Posterior cingulate gyrus (tissue), 11 donors: Measurements from ENCODE around the gene ZNF524.

Experiments used
- DNase-seq, 10 donors: peaks; one replicate each; pipeline versions ENCODE4 v3.0.0 to v3.0.0-alpha.2; 2020 to 2021; ENCODE audit warnings: mixed read lengths in 3 of 10
- intact Hi-C: fragments of 100-400 bp; cut with DNase I; formaldehyde crosslinking; loops from one replicate; pipeline ENCODE4 v1.15.1; 2023

ZNF524 gene

GRCh38 chr19:55599468-55599841, 633 bp upstream of the ZNF524 start, which contains the start of gene FIZ1:
FIZ1 (minus strand) TSS chr19:55599517; CDS start chr19:55597865, 1,652 bp downstream.
- intact Hi-C loops = no loop called here
- DNase-seq = peak; percentile 97 to 100 (median 98)

- intact Hi-C loops = no loop called here
- DNase-seq = no peak
These were observed 557 bp downstream of the ZNF524 start for GRCh38 chr19:55600662-55601028.

GRCh38 chr19:55601084-55601483, 996 bp downstream of the ZNF524 start:
- intact Hi-C loops = no loop called here
- no peak for DNase-seq

GRCh38 chr19:55602104-55603001, 2.3 kb downstream of the ZNF524 start:
- intact Hi-C loops = no loop called here
- DNase-seq = peak in 1 of 10 donors; percentile 80

DNA sequence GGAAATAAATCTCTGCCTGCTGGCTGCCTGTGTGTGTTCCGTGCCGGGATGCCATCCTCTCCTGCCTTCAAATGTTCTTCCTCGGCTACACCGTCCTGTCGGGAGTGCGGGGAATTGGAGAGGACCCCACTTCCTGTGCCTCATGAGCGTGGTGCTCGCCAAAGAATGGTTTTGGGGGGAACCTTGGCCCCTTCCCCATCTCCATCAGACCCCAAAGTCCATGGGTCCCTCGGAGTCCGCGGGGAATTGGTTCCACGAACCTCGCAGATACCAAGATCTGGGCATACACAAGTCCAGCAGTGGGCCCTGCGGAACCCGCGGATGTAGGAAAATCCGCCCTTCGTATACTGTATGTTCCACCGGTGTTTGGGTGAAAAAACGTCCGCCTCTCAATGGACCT, 3.0 kb downstream of the ZNF524 start:
- peak in 1 of 10 donors; percentile 67 for DNase-seq
- intact Hi-C loops = no loop called here

DNA sequence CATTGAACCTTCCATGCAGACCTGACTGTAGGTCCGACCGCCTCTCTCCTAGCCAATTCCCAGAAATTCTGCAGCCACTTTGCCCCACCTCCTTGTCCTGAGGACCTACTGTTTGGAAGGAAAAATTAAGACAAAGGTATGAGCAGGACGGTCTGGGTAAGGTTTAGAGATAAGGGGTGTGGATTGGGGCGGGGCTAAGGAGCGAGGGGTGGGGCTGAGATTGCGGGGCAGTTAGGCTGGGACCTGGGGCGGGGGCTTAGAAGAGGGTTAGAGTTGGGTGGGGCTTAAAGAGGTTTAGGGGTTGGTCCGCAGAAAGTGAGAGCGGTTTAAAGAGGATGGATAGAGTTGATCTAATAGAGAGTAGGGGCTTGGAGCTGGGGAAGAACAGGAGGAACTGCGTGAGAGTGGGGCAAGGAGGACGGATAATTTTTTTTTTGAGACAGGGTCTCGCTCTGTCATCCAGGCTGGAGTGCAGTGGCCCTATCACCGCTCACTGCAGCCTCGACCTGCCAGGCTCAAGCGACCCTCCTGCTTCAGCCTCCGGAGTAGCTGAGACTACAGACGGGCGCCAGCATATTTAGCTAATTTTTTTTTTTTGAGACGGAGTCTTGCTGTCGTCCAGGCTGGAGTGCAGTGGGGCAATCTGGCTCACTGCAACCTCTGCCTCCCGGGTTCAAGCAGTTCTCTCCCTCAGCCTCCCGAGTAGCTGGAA, 3.6 kb downstream of the ZNF524 start:
- DNase-seq = peak in 2 of 10 donors; percentile 25 to 48
- intact Hi-C loops = no loop called here

DNA sequence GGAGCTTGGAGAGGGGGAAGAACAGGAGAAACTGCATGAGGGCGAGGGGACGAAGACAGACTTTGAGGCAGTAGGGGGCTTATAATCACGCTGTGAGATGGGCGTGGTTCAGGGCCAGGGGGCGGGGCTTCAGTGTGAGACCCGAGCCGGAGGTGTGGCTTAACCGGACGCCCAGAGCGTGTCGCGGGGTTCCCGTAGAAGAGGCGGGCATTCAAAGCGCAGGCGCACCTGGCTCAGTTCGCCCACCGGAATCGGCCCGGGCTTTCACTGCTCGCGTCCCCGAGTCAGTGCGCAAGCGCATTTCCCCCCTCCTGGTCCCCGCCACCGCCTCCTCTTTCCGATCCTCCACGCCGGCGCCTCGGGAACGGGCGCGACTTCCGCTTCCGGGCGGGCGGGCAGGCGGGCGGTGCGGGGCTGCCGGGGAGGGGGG, 5.1 kb downstream of the ZNF524 start:
- intact Hi-C loops = no loop called here
- peak; percentile 93 to 99 (median 96) for DNase-seq

GRCh38 chr19:55605637-55606470, 5.8 kb downstream of the ZNF524 start, which contains the start of gene ZNF865:
ZNF865 (plus strand) TSS chr19:55605647; CDS start chr19:55613619, 7,972 bp downstream.
- intact Hi-C loops = loop anchor here (2.0 kb wide), 1 partner anchor 89 kb away; no protein-coding TSS in a partner anchor

GRCh38 chr19:55606471-55606787, 6.3 kb downstream of the ZNF524 start:
- intact Hi-C loops = loop anchor here (2.0 kb wide), 1 partner anchor 90 kb away; no protein-coding TSS in a partner anchor
- peak in 1 of 10 donors; percentile 6 for DNase-seq

More at GRCh38 chr19:55605637-55606470, 5.8 kb downstream of the ZNF524 start, which contains the start of gene ZNF865:
- peak; percentile 52 to 95 (median 72) for DNase-seq

DNA sequence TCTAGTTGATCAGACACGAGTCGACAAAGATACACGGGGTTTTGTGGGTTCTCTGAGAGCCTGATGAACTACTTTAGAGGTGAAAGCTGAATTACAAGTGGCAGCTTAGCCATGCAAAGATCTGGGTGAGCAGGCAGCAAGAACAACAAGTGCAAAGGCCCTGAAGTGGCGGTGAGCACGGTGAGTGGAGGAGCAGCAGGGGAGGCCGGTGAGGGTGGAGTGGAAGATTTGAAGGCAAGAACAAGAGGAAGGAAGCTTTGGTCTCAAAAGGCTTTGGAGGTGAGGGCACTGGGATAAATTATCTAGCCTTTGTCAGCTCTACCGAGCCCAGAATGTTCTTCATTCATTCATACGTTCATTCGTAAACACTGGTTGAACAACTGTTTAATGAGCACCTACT, 6.7 kb downstream of the ZNF524 start:
- intact Hi-C loops = loop anchor here (2.0 kb wide), 1 partner anchor 90 kb away; no protein-coding TSS in a partner anchor
- peak in 1 of 10 donors; percentile 55 for DNase-seq

- intact Hi-C loops = no loop called here
- DNase-seq = peak in 1 of 10 donors; percentile 18
These were observed 9.2 kb downstream of the ZNF524 start for GRCh38 chr19:55609326-55609725.

DNA sequence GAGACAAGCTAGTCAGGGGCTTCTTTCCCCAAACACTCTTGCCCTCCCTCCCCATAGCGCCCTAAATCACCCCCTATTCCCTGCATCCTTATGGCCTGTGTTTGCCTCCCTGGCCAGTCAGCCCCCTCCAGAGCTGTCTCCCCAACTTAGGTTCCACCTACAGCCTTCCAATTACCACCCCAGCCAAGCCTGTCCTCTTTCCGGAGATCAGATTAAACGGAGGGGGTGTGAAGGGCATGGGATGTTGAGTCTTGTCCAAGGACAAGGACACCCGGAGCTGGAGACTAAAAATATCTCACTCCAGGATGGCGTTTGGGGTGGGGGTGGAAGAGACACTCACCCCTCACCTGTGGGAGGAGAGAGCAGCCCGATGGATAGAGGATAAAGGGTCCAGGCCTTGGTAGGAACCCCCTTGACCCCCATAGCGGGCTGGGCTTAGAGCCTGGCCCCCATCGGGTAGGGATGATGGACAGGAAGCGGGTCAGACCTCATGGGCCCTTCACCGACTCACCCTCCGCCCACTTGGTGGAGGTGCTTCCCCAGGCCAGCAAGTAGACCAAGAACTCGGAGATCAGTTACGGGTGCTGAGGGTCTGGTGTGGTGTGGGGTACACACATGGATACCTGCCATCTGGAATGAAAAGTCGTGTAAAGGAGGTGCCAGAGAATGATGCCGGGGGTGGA, 11.4 kb downstream of the ZNF524 start:
- intact Hi-C loops = no loop called here
- DNase-seq = peak in 3 of 10 donors; percentile 45 to 78 (median 52)

- intact Hi-C loops = no loop called here
- DNase-seq = no peak
These were observed 12.0 kb downstream of the ZNF524 start for GRCh38 chr19:55611983-55612645.

DNA sequence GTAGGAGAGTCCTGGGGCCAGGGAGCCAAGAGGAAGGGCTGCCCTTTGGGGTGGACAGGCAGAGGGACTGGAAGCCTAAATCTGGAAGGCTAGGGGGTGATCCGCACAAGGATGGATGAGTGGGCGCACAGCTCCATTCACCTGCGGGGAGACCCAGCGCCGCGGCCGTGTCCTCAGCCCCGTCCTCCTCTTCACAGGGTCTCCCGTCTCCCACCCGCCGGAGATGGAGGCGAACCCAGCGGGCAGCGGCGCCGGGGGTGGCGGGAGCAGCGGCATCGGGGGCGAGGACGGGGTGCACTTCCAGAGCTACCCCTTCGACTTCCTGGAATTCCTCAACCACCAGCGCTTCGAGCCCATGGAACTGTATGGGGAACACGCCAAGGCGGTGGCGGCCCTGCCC, 13.3 kb downstream of the ZNF524 start:
- peak in 3 of 10 donors; percentile 22 to 74 (median 68) for DNase-seq
- intact Hi-C loops = no loop called here

DNA sequence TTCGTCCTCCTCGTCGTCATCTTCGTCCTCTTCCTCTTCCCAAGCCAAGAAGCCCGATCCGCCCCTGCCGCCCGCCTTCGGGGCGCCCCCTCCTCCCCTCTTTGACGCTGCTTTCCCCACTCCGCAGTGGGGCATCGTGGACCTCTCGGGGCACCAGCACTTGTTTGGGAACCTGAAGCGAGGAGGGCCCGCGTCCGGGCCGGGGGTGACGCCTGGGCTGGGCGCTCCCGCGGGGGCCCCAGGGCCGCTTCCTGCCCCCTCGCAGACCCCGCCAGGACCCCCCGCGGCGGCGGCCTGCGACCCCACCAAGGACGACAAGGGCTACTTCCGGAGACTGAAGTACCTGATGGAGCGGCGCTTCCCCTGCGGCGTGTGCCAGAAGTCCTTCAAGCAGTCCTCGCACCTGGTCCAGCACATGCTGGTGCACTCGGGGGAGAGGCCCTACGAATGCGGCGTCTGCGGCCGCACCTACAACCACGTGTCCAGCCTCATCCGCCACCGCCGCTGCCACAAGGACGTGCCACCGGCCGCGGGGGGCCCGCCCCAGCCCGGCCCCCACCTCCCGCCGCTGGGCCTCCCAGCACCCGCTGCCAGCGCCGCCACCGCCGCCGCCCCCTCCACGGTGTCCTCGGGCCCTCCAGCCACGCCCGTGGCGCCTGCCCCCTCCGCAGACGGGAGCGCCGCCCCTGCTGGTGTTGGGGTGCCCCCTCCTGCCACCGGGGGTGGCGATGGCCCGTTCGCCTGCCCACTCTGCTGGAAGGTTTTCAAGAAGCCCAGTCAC, 14.0 kb downstream of the ZNF524 start:
- peak in 3 of 10 donors; percentile 57 to 77 (median 59) for DNase-seq
- intact Hi-C loops = no loop called here

DNA sequence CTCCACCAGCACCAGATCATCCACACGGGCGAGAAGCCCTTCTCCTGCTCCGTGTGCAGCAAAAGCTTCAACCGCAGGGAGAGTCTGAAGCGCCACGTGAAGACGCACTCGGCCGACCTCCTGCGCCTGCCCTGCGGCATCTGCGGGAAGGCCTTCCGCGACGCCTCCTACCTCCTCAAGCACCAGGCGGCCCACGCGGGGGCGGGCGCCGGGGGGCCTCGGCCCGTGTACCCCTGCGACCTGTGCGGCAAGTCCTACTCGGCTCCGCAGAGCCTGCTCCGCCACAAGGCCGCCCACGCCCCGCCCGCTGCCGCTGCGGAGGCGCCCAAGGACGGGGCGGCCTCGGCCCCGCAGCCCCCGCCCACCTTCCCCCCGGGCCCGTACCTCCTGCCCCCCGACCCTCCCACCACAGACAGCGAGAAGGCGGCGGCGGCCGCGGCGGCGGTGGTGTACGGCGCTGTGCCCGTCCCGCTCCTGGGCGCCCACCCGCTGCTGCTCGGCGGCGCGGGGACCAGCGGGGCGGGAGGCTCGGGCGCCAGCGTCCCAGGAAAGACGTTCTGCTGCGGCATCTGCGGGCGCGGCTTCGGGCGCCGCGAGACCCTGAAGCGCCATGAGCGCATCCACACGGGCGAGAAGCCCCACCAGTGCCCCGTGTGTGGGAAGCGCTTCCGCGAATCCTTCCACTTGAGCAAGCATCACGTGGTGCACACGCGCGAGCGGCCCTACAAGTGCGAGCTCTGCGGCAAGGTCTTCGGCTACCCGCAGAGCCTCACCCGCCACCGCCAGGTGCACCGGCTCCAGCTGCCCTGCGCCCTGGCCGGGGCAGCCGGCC, 14.8 kb downstream of the ZNF524 start:
- intact Hi-C loops = no loop called here
- DNase-seq = peak in 2 of 10 donors; percentile 55 to 78
